PC-3 (cell line): ENCODE results near the gene ITGA8. TPM values are rescaled to one million over a fixed set of nuclear protein-coding genes. Genes with fewer than 3 reads are reported as not detected.

Source experiments
- ATAC-seq: fragments of 200-7000 bp; cut with Tn5 transposase; 2 replicates; pipeline ENCODE4 v1.9.1; 2020; ENCODE audit warnings: mild to moderate bottlenecking, moderate library complexity
- BruUV-seq: library from RNA; stranded (reverse); fragments of 400-500 nt; replicated peaks from 2 replicates; lab custom pipeline; 2021; lab: Mats Ljungman, UMichigan
- CTCF ChIA-PET: fragments of 300-600 bp; sonication (Branson Sonifier 250); formaldehyde crosslinking; loops from one replicate; lab custom pipeline; 2022; ENCODE audit warnings: antibody characterized with exemption; lab: Charles Lee
- POLR2A ChIA-PET: fragments of 300-600 bp; sonication (Branson Sonifier 250); formaldehyde crosslinking; loops from one replicate; lab custom pipeline; 2022; ENCODE audit warnings: antibody characterized with exemption; ENCODE audit not compliant: unreplicated experiment; lab: Charles Lee
- DNase-seq: peaks from one replicate; pipeline ENCODE4 v3.0.0-alpha.2; 2015
- H2AFZ ChIP-seq: fragments of 300-600 bp; sonication (generic); 2 replicates; pipeline ENCODE4 v1.6.0; 2016; ENCODE audit warnings: antibody characterized with exemption, low read length
- H3F3A ChIP-seq: fragments of 300-600 bp; sonication (generic); one replicate; pipeline ENCODE4 v1.6.0; 2017; ENCODE audit warnings: antibody characterized with exemption, low read length, control low read depth, mild to moderate bottlenecking; ENCODE audit not compliant: unreplicated experiment
- H3K27ac ChIP-seq: fragments of 300-600 bp; sonication (generic); 2 replicates; pipeline ENCODE4 v1.5.1; 2016; ENCODE audit warnings: mild to moderate bottlenecking, low read length
- H3K27me3 ChIP-seq: fragments of 300-600 bp; sonication (generic); 2 replicates; pipeline ENCODE4 v1.6.1; 2016; ENCODE audit warnings: low read length, mixed read lengths
- H3K36me3 ChIP-seq: fragments of 300-600 bp; sonication (generic); 2 replicates; pipeline ENCODE4 v1.6.1; 2016; ENCODE audit warnings: low read depth, mixed run types, low read length, mixed read lengths
- H3K4me1 ChIP-seq: fragments of 300-600 bp; sonication (generic); 2 replicates; pipeline ENCODE4 v1.5.1; 2016; ENCODE audit warnings: low read length; ENCODE audit not compliant: insufficient read depth
- H3K4me2 ChIP-seq: fragments of 300-600 bp; sonication (generic); 2 replicates; pipeline ENCODE4 v1.6.0; 2016; ENCODE audit warnings: low read length
- H3K4me3 ChIP-seq: fragments of 300-600 bp; sonication (generic); 2 replicates; pipeline ENCODE4 v1.5.1; 2016; ENCODE audit warnings: mild to moderate bottlenecking, low read length, mixed read lengths
- H3K79me2 ChIP-seq: fragments of 300-600 bp; sonication (generic); 2 replicates; pipeline ENCODE4 v1.6.1; 2017; ENCODE audit warnings: low read length, mixed read lengths
- H3K9ac ChIP-seq: fragments of 300-600 bp; sonication (generic); 2 replicates; pipeline ENCODE4 v1.6.0; 2016; ENCODE audit warnings: mild to moderate bottlenecking, low read length
- H3K9me2 ChIP-seq: fragments of 300-600 bp; sonication (generic); replicated peaks from 2 replicates; pipeline ENCODE4 v1.6.1; 2016; ENCODE audit warnings: mixed run types, low read length, mixed read lengths
- H3K9me3 ChIP-seq: fragments of 300-600 bp; sonication (generic); 2 replicates; pipeline ENCODE4 v1.6.1; 2016; ENCODE audit warnings: low read length, mixed read lengths
- H4K20me1 ChIP-seq: fragments of 300-600 bp; sonication (generic); 2 replicates; pipeline ENCODE4 v1.6.1; 2016; ENCODE audit warnings: low read length, mixed read lengths
- EZH2 ChIP-seq: fragments of 300-600 bp; sonication (generic); IDR thresholded peaks from one replicate; pipeline ENCODE4 v1.6.1; 2017; ENCODE audit warnings: antibody characterized with exemption, mild to moderate bottlenecking, low read length; ENCODE audit not compliant: unreplicated experiment
- EZH2phosphoT487 ChIP-seq: fragments of 300-600 bp; sonication (generic); IDR thresholded peaks from 2 replicates; pipeline ENCODE4 v1.6.1; 2018; ENCODE audit warnings: mild to moderate bottlenecking, antibody characterized with exemption, low read length, borderline replicate concordance
- intact Hi-C: fragments of 100-400 bp; cut with micrococcal nuclease; formaldehyde crosslinking; loops from 2 replicates; pipeline ENCODE4 v1.9.0; 2023
- total RNA-seq: library from RNA; depleted of rRNA; stranded (reverse); fragments of >200 nt; gene quantifications from 2 replicates; pipeline ENCODE4 v1.2.3, GENCODE V29; 2014
- TF ChIP-seq, protein P1 (sequence below): fragments of 300-600 bp; sonication (generic); conservative IDR thresholded peaks from 2 replicates; pipeline ENCODE4 v1.5.1; 2017; ENCODE audit warnings: antibody characterized with exemption, low read depth, mild to moderate bottlenecking, low read length

Gene ITGA8
- total RNA-seq, 1 experiment from 2014 or later, result not detected

DNA sequence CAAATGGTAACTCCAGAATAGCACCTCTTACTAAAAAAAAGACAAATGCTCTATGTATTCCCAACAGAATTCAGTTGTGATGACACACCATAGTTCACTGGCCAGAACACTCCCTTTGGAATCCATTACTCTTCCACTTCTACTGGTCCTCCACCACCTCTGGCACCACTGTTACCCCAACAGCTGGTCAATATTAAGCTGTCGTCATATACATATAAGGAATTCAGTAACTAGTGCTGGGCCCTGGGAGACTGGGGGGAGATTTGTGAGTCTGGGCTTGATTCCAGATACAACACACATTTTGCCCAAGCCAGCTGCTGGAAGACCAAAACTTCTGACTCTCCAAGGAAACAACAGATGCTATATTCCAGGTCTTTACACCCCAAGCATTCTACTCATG lies 26.0 kb upstream of the ITGA8 start:
- intact Hi-C loops, result no loop called here
- BruUV-seq, result no TSS peak
- ChIA-PET CTCF (no interaction called here), POLR2A (interaction anchor here (0.7 kb wide), 1 partner anchor 114 kb away, joined by 3 read pairs; no protein-coding TSS in a partner anchor)
- Histone ChIP-seq H3K4me3 (no peak overlapping the region), H3K9me2 (no peaks in the 10 kb centered on the region), H3K9me3 (no peaks in the 10 kb centered on the region), H3K4me2 (no peak overlapping the region), H3K79me2 (no peaks in the 10 kb centered on the region), H4K20me1 (no peaks in the 10 kb centered on the region), H2AFZ (no peak overlapping the region), H3F3A (no peaks in the 10 kb centered on the region), H3K36me3 (no peaks in the 10 kb centered on the region), H3K27me3 (no peaks in the 10 kb centered on the region), H3K4me1 (peaks cover 6% of the 10 kb centered on the region; the same call in 1 of the 2 replicates), H3K27ac (no peak overlapping the region), H3K9ac (no peak overlapping the region)
- DNase-seq (no peak), ATAC-seq (no peak)
- TF ChIP-seq EZH2phosphoT487, result no peak

DNA sequence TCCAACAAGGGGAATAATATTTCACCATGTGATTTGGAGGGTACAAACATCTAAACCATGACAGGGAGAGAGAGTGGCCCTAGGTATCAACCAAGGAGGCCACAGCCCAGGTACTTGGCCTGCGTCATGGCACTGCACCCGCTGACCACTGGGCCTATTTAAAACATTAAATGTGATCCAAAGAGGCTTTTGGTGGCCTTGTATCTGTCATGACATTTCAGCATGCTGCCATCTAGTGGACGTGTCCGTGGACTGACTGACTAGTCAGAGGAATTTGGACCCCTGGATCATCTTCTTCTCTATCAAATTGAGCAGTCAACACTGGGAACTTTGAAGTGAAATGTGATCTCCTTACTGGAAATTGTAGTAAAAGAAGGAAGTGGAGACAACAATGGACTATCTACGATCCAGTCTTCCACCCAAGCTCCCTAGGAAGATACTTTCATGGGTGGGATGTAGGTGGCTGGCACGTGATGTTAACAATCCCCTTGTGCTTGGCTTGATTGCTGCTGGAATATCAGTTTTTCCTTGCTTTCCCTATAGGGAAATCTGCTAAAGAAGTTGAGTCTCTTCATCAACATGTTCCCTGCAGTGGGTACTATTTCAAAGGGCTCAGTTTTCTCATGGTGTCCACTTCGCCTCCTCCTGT lies 24.6 kb upstream of the ITGA8 start:
- Histone ChIP-seq H3K9ac (no peak overlapping the region), H4K20me1 (no peaks in the 10 kb centered on the region), H3K4me1 (peaks cover 6% of the 10 kb centered on the region; the same call in 1 of the 2 replicates), H3K9me2 (no peaks in the 10 kb centered on the region), H3K9me3 (no peaks in the 10 kb centered on the region), H3K27me3 (no peaks in the 10 kb centered on the region), H3K27ac (no peak overlapping the region), H3K4me2 (no peak overlapping the region), H3K4me3 (no peak overlapping the region), H3F3A (no peaks in the 10 kb centered on the region), H2AFZ (no peak overlapping the region), H3K79me2 (no peaks in the 10 kb centered on the region), H3K36me3 (no peaks in the 10 kb centered on the region)
- no peak for TF ChIP-seq EZH2phosphoT487
- TF ChIP-seq, protein P1, sequence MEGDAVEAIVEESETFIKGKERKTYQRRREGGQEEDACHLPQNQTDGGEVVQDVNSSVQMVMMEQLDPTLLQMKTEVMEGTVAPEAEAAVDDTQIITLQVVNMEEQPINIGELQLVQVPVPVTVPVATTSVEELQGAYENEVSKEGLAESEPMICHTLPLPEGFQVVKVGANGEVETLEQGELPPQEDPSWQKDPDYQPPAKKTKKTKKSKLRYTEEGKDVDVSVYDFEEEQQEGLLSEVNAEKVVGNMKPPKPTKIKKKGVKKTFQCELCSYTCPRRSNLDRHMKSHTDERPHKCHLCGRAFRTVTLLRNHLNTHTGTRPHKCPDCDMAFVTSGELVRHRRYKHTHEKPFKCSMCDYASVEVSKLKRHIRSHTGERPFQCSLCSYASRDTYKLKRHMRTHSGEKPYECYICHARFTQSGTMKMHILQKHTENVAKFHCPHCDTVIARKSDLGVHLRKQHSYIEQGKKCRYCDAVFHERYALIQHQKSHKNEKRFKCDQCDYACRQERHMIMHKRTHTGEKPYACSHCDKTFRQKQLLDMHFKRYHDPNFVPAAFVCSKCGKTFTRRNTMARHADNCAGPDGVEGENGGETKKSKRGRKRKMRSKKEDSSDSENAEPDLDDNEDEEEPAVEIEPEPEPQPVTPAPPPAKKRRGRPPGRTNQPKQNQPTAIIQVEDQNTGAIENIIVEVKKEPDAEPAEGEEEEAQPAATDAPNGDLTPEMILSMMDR, result peak; percentile 55
- CTCF ChIA-PET, result no interaction called here
- ATAC-seq (no peak), DNase-seq (peak; percentile 34)
- BruUV-seq, result no TSS peak
- POLR2A ChIA-PET, result no interaction called here
- intact Hi-C loops, result no loop called here

DNA sequence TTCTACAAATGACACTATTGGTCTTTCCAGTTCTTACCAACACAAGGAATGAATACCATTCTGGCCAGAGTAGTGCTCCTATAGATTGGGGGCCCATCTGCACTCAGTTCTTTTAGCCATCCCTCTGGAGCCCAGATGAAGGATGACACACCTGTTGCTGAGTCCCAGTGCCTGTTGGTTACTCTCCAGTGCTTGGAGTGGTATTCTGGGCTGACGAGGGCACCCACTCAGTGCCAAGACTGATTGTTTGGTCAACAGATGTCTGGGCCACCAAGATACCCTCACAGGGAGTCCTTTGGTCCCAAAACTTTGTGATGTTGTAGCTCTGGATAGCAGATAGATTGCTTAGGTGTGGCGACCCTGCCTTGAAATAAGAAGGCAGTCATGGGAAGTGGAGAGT lies 23.7 kb upstream of the ITGA8 start:
- Histone ChIP-seq H2AFZ (no peak overlapping the region), H3K27me3 (no peaks in the 10 kb centered on the region), H3K4me3 (no peak overlapping the region), H3K9me3 (no peaks in the 10 kb centered on the region), H3K9me2 (no peaks in the 10 kb centered on the region), H3K4me1 (peaks cover 6% of the 10 kb centered on the region; the same call in 1 of the 2 replicates), H3K79me2 (no peaks in the 10 kb centered on the region), H4K20me1 (no peaks in the 10 kb centered on the region), H3K4me2 (no peak overlapping the region), H3K27ac (no peak overlapping the region), H3F3A (no peaks in the 10 kb centered on the region), H3K36me3 (no peaks in the 10 kb centered on the region), H3K9ac (no peak overlapping the region)
- intact Hi-C loops, result no loop called here
- no peak for TF ChIP-seq EZH2
- TF ChIP-seq, protein P1, result no peak
- TF ChIP-seq EZH2phosphoT487, result no peak
- ChIA-PET POLR2A (no interaction called here), CTCF (no interaction called here)
- no peak for DNase-seq
- no peak for ATAC-seq
- no TSS peak for BruUV-seq
